ENCODE measurements around the gene MPP3. TPM values are rescaled to one million over a fixed set of nuclear protein-coding genes. Genes with fewer than 3 reads are reported as not detected.

The MPP3 gene
- total RNA-seq (2014; rRNA removed) (34.3 and 46.8 TPM in 2 replicates), Bru-seq, nascent RNA (percentile 78 among the genes with signal in this experiment), BruChase-seq, experiment 1, labeled RNA remaining after a 6-hour chase (percentile 80 among the genes with signal in this experiment), BruChase-seq, experiment 2, labeled RNA remaining after a 2-hour chase (percentile 78 among the genes with signal in this experiment)
- long read RNA-seq, partial matches to known transcripts, result 6 of 36 reads
- long read RNA-seq, other reads (novel, unspliced or antisense), result 26 of 36 reads

- no peaks in the 10 kb centered on the region for H3F3A ChIP-seq (ENCODE audit: low read length, unreplicated experiment)
- H3K9me3 ChIP-seq (ENCODE audit: low read length), result no peaks in the 10 kb centered on the region
- intact Hi-C loops (cut with micrococcal nuclease), result no loop called here
- H3K9me2 ChIP-seq (replicated peaks; ENCODE audit: low read length), result no peaks in the 10 kb centered on the region
- H3K79me2 ChIP-seq (ENCODE audit: low read length), result peaks cover 16% of the 10 kb centered on the region
- ChIA-PET CTCF (interaction anchor here (0.5 kb wide), 1 partner anchor 163 kb away, joined by 5 read pairs; no protein-coding TSS in a partner anchor), POLR2A (ENCODE audit: unreplicated experiment) (no interaction called here)
- peak within 1 kb of the TSS; percentile 50 for H3K27ac ChIP-seq (ENCODE audit: low read length)
- H4K20me1 ChIP-seq (ENCODE audit: low read length), result no peaks in the 10 kb centered on the region
- H3K4me1 ChIP-seq (ENCODE audit: insufficient read depth, low read length), result peaks cover 25% of the 10 kb centered on the region
- H3K9ac ChIP-seq (ENCODE audit: low read length), result peak within 1 kb of the TSS; percentile 80
- H3K4me2 ChIP-seq (ENCODE audit: low read length), result peak within 1 kb of the TSS; percentile 83
- no peak for TF ChIP-seq CTCF (conservative IDR thresholded peaks at IDR 0.05; ENCODE audit: low read depth, low read length)
- no peak for TF ChIP-seq EZH2phosphoT487 (IDR thresholded peaks at IDR 0.05; ENCODE audit: borderline replicate concordance, low read length)
- TF ChIP-seq EZH2 (IDR thresholded peaks at IDR 0.05; ENCODE audit: low read length, unreplicated experiment), result no peak
- peak; percentile 91 for DNase-seq
- TSS peak; percentile 41 for BruUV-seq (replicated peaks)
- no peaks in the 10 kb centered on the region for H3K27me3 ChIP-seq (ENCODE audit: low read length)
- H3K36me3 ChIP-seq (ENCODE audit: low read depth, low read length), result peaks cover 20% of the 10 kb centered on the region
- H3K4me3 ChIP-seq (ENCODE audit: low read length), result peak within 1 kb of the TSS; percentile 80
- ATAC-seq, result peak; percentile 90
- H2AFZ ChIP-seq (ENCODE audit: low read length), result peak within 1 kb of the TSS; percentile 79
These were observed at the start of gene MPP3 for GRCh38 chr17:43832976-43833829. TSS of gene MPP3 (minus strand) at chr17:43833146. CDS start at chr17:43831906, 1,240 bp downstream.

- H3K27me3 ChIP-seq (ENCODE audit: low read length), result no peaks in the 10 kb centered on the region
- no peak overlapping the region for H3K4me3 ChIP-seq (ENCODE audit: low read length)
- H3K9me2 ChIP-seq (replicated peaks; ENCODE audit: low read length), result no peaks in the 10 kb centered on the region
- ChIA-PET CTCF (no interaction called here), POLR2A (ENCODE audit: unreplicated experiment) (no interaction called here)
- H4K20me1 ChIP-seq (ENCODE audit: low read length), result no peaks in the 10 kb centered on the region
- H3K36me3 ChIP-seq (ENCODE audit: low read depth, low read length), result no peaks in the 10 kb centered on the region
- BruUV-seq (replicated peaks), result no TSS peak
- peaks cover 6% of the 10 kb centered on the region; the same call in 1 of the 2 replicates for H3K4me1 ChIP-seq (ENCODE audit: insufficient read depth, low read length)
- no peak for ATAC-seq
- intact Hi-C loops (cut with micrococcal nuclease), result no loop called here
- no peak overlapping the region for H2AFZ ChIP-seq (ENCODE audit: low read length)
- no peaks in the 10 kb centered on the region for H3F3A ChIP-seq (ENCODE audit: low read length, unreplicated experiment)
- H3K79me2 ChIP-seq (ENCODE audit: low read length), result no peaks in the 10 kb centered on the region
- H3K27ac ChIP-seq (ENCODE audit: low read length), result no peak overlapping the region
- DNase-seq, result no peak
- H3K9me3 ChIP-seq (ENCODE audit: low read length), result no peaks in the 10 kb centered on the region
- no peak overlapping the region for H3K9ac ChIP-seq (ENCODE audit: low read length)
- TF ChIP-seq EZH2phosphoT487 (IDR thresholded peaks at IDR 0.05; ENCODE audit: borderline replicate concordance, low read length), result no peak
- TF ChIP-seq EZH2 (IDR thresholded peaks at IDR 0.05; ENCODE audit: low read length, unreplicated experiment), result no peak
- no peak for TF ChIP-seq CTCF (conservative IDR thresholded peaks at IDR 0.05; ENCODE audit: low read depth, low read length)
- no peak overlapping the region for H3K4me2 ChIP-seq (ENCODE audit: low read length)
These were observed 49.0 kb upstream of the MPP3 start for GRCh38 chr17:43881758-43882505.
